CD14-positive monocyte (primary cell): Measurements from ENCODE around the gene DAPK2. TPM values are rescaled to one million over a fixed set of nuclear protein-coding genes. Genes with fewer than 3 reads are reported as not detected.

Experiments
- DNase-seq, 3 donors: peaks; one replicate each; pipeline ENCODE4 v3.0.0-alpha.2; 2011 to 2022
- H2AFZ ChIP-seq: 2 replicates; pipeline ENCODE4 v1.6.0; 2012; ENCODE audit warnings: mild to moderate bottlenecking, low read depth, low read length, inconsistent platforms; ENCODE audit not compliant: insufficient read depth, poor library complexity, severe bottlenecking
- H3K27ac ChIP-seq, 2 donors: 1 replicate in 1 of 2; 2 replicates in 1 of 2; pipeline ENCODE4 v1.5.1; 2012 to 2013; ENCODE audit warnings: low read length in 2 of 2, control low read depth in 1 of 2, inconsistent platforms in 1 of 2, low read depth in 1 of 2, mild to moderate bottlenecking in 1 of 2
- H3K27me3 ChIP-seq, 2 donors: one replicate each; pipeline versions ENCODE4 v1.6.0 to v1.6.1; 2011 to 2013; ENCODE audit warnings: low read length in 2 of 2; ENCODE audit not compliant: control insufficient read depth in 2 of 2, insufficient read depth in 2 of 2
- H3K36me3 ChIP-seq, 2 donors: replicated peaks in 1 of 2; 1 replicate in 1 of 2; 2 replicates in 1 of 2; pipeline versions ENCODE4 v1.5.1 to v1.6.1; 2012 to 2013; ENCODE audit warnings: low read length in 2 of 2, control low read depth in 1 of 2, inconsistent platforms in 1 of 2, mild to moderate bottlenecking in 1 of 2; ENCODE audit not compliant: insufficient read depth in 2 of 2, control insufficient read depth in 1 of 2
- H3K4me1 ChIP-seq, 2 donors: 1 replicate in 1 of 2; 2 replicates in 1 of 2; pipeline versions ENCODE4 v1.5.1 to v1.6.1; 2012 to 2013; ENCODE audit warnings: low read length in 2 of 2, control low read depth in 1 of 2, inconsistent platforms in 1 of 2, mild to moderate bottlenecking in 1 of 2, moderate library complexity in 1 of 2; ENCODE audit not compliant: insufficient read depth in 2 of 2, control insufficient read depth in 1 of 2
- H3K4me2 ChIP-seq: replicated peaks from 2 replicates; pipeline ENCODE3; 2012; ENCODE audit warnings: low read length, moderate library complexity, mild to moderate bottlenecking; ENCODE audit not compliant: poor library complexity, severe bottlenecking; ENCODE audit errors: extremely low read depth
- H3K4me3 ChIP-seq, 3 experiments: fragments of 200-600 bp in 1 of 3; sonication (generic) in 1 of 3; replicated peaks in 1 of 3; 1 replicate in 2 of 3; 2 replicates in 1 of 3; pipeline ENCODE4 v1.5.1; 2011 to 2013; ENCODE audit warnings: low read length in 3 of 3, mild to moderate bottlenecking in 3 of 3, control low read depth in 2 of 3, low read depth in 2 of 3, inconsistent platforms in 1 of 3, moderate library complexity in 1 of 3
- H3K79me2 ChIP-seq: 2 replicates; pipeline ENCODE4 v1.6.0; 2012; ENCODE audit warnings: mild to moderate bottlenecking, control low read depth, inconsistent platforms, low read length, moderate library complexity; ENCODE audit not compliant: insufficient read depth
- H3K9ac ChIP-seq: 2 replicates; pipeline ENCODE4 v1.6.0; 2017; ENCODE audit warnings: low read length, mild to moderate bottlenecking; ENCODE audit not compliant: insufficient read depth, poor library complexity, severe bottlenecking
- H3K9me3 ChIP-seq, 2 donors: replicated peaks in 1 of 2; 1 replicate in 1 of 2; 2 replicates in 1 of 2; pipeline versions ENCODE4 v1.5.1 to v1.6.1; 2012 to 2013; ENCODE audit warnings: low read length in 2 of 2, control low read depth in 1 of 2; ENCODE audit not compliant: control insufficient read depth in 1 of 2, insufficient read depth in 1 of 2
- H4K20me1 ChIP-seq: 2 replicates; pipeline ENCODE4 v1.6.0; 2012; ENCODE audit warnings: mild to moderate bottlenecking, low read length, control low read depth, moderate library complexity; ENCODE audit not compliant: insufficient read depth
- H3K27ac Mint-ChIP-seq, 7 donors: one replicate each; pipeline ENCODE4 v1.8.0; 2020; ENCODE audit warnings: mild to moderate bottlenecking in 7 of 7, mixed read lengths in 7 of 7, moderate library complexity in 6 of 7, inconsistent platforms in 2 of 7
- H3K27me3 Mint-ChIP-seq, 3 donors: one replicate each; pipeline ENCODE4 v1.8.0; 2021 to 2022; ENCODE audit warnings: low read depth in 3 of 3, mild to moderate bottlenecking in 3 of 3, mixed read lengths in 3 of 3, moderate library complexity in 3 of 3, inconsistent platforms in 1 of 3
- H3K36me3 Mint-ChIP-seq, 2 donors: one replicate each; pipeline ENCODE4 v1.8.0; 2020; ENCODE audit warnings: mixed read lengths in 2 of 2, inconsistent platforms in 1 of 2, mild to moderate bottlenecking in 1 of 2
- H3K4me1 Mint-ChIP-seq: one replicate; pipeline ENCODE4 v1.8.0; 2020; ENCODE audit warnings: mild to moderate bottlenecking, mixed read lengths
- H3K4me3 Mint-ChIP-seq, 2 donors: one replicate each; pipeline ENCODE4 v1.8.0; 2020; ENCODE audit warnings: mild to moderate bottlenecking in 2 of 2, mixed read lengths in 2 of 2, moderate library complexity in 1 of 2
- H3K9me3 Mint-ChIP-seq, 7 donors: one replicate each; pipeline ENCODE4 v1.8.0; 2020 to 2022; ENCODE audit warnings: mixed read lengths in 7 of 7, mild to moderate bottlenecking in 6 of 7, moderate library complexity in 6 of 7, inconsistent platforms in 2 of 7
- CTCF ChIP-seq: fragments of 200-600 bp; IDR thresholded peaks from one replicate; pipeline ENCODE4 v1.8.0; 2022; ENCODE audit warnings: antibody characterized with exemption, mild to moderate bottlenecking
- WGBS: methylation state at CpG from one replicate; pipeline ENCODE4 v1.1.5; 2013; ENCODE audit warnings: missing lambda C conversion rate; ENCODE audit not compliant: insufficient coverage; 5-methylcytosine and 5-hydroxymethylcytosine counted together
- intact Hi-C, 2 donors: fragments of 100-400 bp; cut with micrococcal nuclease; formaldehyde crosslinking; loops; one replicate each; pipeline versions ENCODE4 v1.15.0 to v1.15.1; 2023
- polyA plus RNA-seq, 3 donors: library from polyadenylated mRNA; depleted of rRNA in 1 of 3; unstranded in 2 of 3; stranded (reverse) in 1 of 3; fragments of 300-500 nt in 2 of 3; fragments of >200 nt in 1 of 3; fragmentation: Illumina TruSeq in 2 of 3; gene quantifications; 1 replicate in 2 of 3; 2 replicates in 1 of 3; pipeline ENCODE4 v1.2.3, GENCODE V29; 2012 to 2021

DAPK2 gene
- polyA plus RNA-seq, 3 donors, result 0.59 to 4.1 (median 2.1) TPM

GRCh38 chr15:64051093-64051402 is 4.8 kb upstream of the DAPK2 start:
- peaks cover 0 to 8% of the 10 kb centered on the region in 2 donors for H3K36me3 Mint-ChIP-seq
- no peaks in the 10 kb centered on the region for H3K79me2 ChIP-seq
- H3K4me1 ChIP-seq, result peaks cover 47 to 48% of the 10 kb centered on the region in 2 donors
- DNase-seq, result no peak
- no peak overlapping the region for H3K27ac ChIP-seq
- no peak overlapping the region for H3K4me2 ChIP-seq
- H3K27ac Mint-ChIP-seq, result peak overlapping the region in 1 of 7 donors; percentile 10
- no peak overlapping the region for H2AFZ ChIP-seq
- peak overlapping the region in 1 of 2 donors; percentile 2 for H3K4me3 Mint-ChIP-seq
- peaks cover 58% of the 10 kb centered on the region for H3K4me1 Mint-ChIP-seq
- no peaks in the 10 kb centered on the region for H3K9me3 Mint-ChIP-seq
- intact Hi-C loops, result no loop called here
- H3K27me3 ChIP-seq, result peaks cover 0 to 8% of the 10 kb centered on the region in 2 donors
- H3K9ac ChIP-seq, result no peak overlapping the region
- WGBS, result no CpG with 5 or more reads among the region's 2 CpGs
- no peaks in the 10 kb centered on the region for H4K20me1 ChIP-seq
- H3K9me3 ChIP-seq, result no peaks in the 10 kb centered on the region
- no peaks in the 10 kb centered on the region for H3K36me3 ChIP-seq
- H3K4me3 ChIP-seq, result no peak overlapping the region
- H3K27me3 Mint-ChIP-seq, result peaks cover 16 to 24% (median 21%) of the 10 kb centered on the region in 3 donors
- TF ChIP-seq CTCF, result no peak

DNA sequence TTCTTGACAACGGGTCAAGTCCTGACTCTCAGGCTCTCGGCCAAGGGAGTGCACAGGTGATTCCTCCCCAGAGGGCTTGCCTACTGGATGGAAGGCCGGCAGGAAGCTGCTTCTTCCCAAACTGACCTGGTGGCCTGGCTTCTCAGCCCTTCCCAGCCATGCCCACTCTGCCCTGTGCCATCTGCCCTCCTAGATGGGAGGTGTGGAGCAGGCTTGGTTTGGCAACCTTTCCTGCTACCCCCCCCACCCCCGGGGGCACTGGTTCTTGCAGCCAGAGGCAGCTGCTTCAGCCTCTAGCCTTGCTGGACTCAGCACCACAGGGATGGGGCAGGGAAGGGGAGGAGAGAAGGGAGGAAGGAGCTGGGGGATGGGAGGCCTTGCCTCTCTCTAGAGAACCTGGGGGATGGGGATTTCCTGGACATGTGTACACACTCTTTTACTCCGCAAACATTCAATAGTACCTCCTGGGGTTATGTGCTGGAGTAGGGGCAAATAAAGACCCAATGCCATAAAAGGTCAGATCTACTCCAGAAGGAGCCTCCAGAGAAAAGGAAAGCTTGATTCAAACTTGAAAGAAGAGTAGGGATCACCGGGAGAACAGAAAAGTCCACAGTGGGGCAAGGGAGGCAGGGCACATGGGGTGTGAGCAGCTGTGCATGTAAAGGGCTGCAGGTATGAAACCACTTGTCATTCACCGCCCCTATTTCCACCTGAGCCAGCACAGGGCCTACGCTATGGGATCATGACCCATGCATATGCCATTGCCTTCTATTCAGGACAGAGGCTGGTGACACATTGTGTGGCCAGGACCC is 4.2 kb upstream of the DAPK2 start:
- Mint-ChIP-seq H3K27me3 (peaks cover 16 to 28% (median 23%) of the 10 kb centered on the region in 3 donors), H3K9me3 (no peaks in the 10 kb centered on the region), H3K36me3 (peaks cover 0 to 8% of the 10 kb centered on the region in 2 donors), H3K27ac (peak overlapping the region in 1 of 7 donors; percentile 5), H3K4me1 (peaks cover 62% of the 10 kb centered on the region), H3K4me3 (peak overlapping the region in 1 of 2 donors; percentile 57)
- H3K27ac ChIP-seq, result no peak overlapping the region
- WGBS, result 95% methylated on average over 3 of the region's 8 CpGs
- H3K9ac ChIP-seq, result no peak overlapping the region
- no peaks in the 10 kb centered on the region for H3K79me2 ChIP-seq
- peak overlapping the region in 1 of 3 experiments; percentile 34 for H3K4me3 ChIP-seq
- intact Hi-C loops, result no loop called here
- H3K4me2 ChIP-seq, result no peak overlapping the region
- TF ChIP-seq CTCF, result no peak
- DNase-seq, result no peak
- H4K20me1 ChIP-seq, result peaks cover 3% of the 10 kb centered on the region
- H3K36me3 ChIP-seq, result no peaks in the 10 kb centered on the region
- no peaks in the 10 kb centered on the region for H3K9me3 ChIP-seq
- H3K4me1 ChIP-seq, result peaks cover 52 to 54% of the 10 kb centered on the region in 2 donors
- H3K27me3 ChIP-seq, result peaks cover 0 to 11% of the 10 kb centered on the region in 2 donors
- no peak overlapping the region for H2AFZ ChIP-seq
